Sigmoid colon (tissue), 7 donors: ENCODE measurements around the gene CORO1C. TPM values are rescaled to one million over a fixed set of nuclear protein-coding genes. Genes with fewer than 3 reads are reported as not detected.
A peak's percentile ranks its signal among the peaks of the same experiment; 100 is the strongest.

Source experiments
- DNase-seq: peaks from one replicate; pipeline ENCODE4 v3.0.0-alpha.2; 2019
- H3K27ac ChIP-seq, 4 donors: fragments of 200-600 bp; sonication (generic); one replicate each; pipeline ENCODE4 v1.5.1; 2016 to 2019; ENCODE audit warnings: mild to moderate bottlenecking in 1 of 4
- H3K27me3 ChIP-seq, 3 donors: fragments of 200-600 bp; sonication (generic); one replicate each; pipeline ENCODE4 v1.5.1; 2019; ENCODE audit warnings: mild to moderate bottlenecking in 1 of 3
- H3K36me3 ChIP-seq, 4 donors: fragments of 200-600 bp; sonication (generic); one replicate each; pipeline ENCODE4 v1.5.1; 2016 to 2019
- H3K4me1 ChIP-seq, 4 donors: fragments of 200-600 bp; sonication (generic); one replicate each; pipeline ENCODE4 v1.5.1; 2017 to 2019
- H3K4me3 ChIP-seq, 4 donors: fragments of 200-600 bp; sonication (generic); one replicate each; pipeline ENCODE4 v1.5.1; 2017 to 2019; ENCODE audit warnings: mild to moderate bottlenecking in 2 of 4, moderate library complexity in 1 of 4
- H3K9me3 ChIP-seq, 4 donors: fragments of 200-600 bp in 3 of 4; sonication (generic) in 3 of 4; one replicate each; pipeline versions ENCODE4 v1.5.1 to v1.6.1; 2013 to 2019
- CTCF ChIP-seq, 4 experiments: fragments of 450-650 bp in 3 of 4; fragments of 200-600 bp in 1 of 4; IDR thresholded peaks; one replicate each; pipeline ENCODE4 v1.5.1; 2016 to 2019; ENCODE audit warnings: antibody characterized with exemption in 4 of 4, mild to moderate bottlenecking in 3 of 4, moderate library complexity in 2 of 4
- EP300 ChIP-seq, 4 donors: sonication (generic); formaldehyde crosslinking; IDR thresholded peaks; one replicate each; pipeline ENCODE4 v1.6.1; 2017; ENCODE audit warnings: antibody characterized with exemption in 4 of 4
- POLR2A ChIP-seq, 2 donors: fragments of 450-650 bp; IDR thresholded peaks; one replicate each; pipeline ENCODE4 v1.6.1; 2016; ENCODE audit warnings: antibody characterized with exemption in 2 of 2, mild to moderate bottlenecking in 2 of 2, moderate library complexity in 2 of 2
- POLR2AphosphoS5 ChIP-seq, 4 donors: sonication (generic); formaldehyde crosslinking; IDR thresholded peaks; one replicate each; pipeline ENCODE4 v1.6.1; 2017; ENCODE audit warnings: antibody characterized with exemption in 4 of 4
- WGBS, 2 donors: extraction: QIAGEN DNeasy Blood & Tissue Kit; methylation state at CpG; one replicate each; pipeline ENCODE4 v1.1.7; 2013; 5-methylcytosine and 5-hydroxymethylcytosine counted together
- intact Hi-C: fragments of 100-400 bp; cut with DNase I; formaldehyde crosslinking; loops from one replicate; pipeline ENCODE4 v1.15.1; 2023
- polyA plus RNA-seq, 3 donors: library from polyadenylated mRNA; stranded (reverse); fragments of 200-250 nt; gene quantifications; one replicate each; pipeline ENCODE4 v1.2.3, GENCODE V29; 2013
- total RNA-seq, 4 donors: library from RNA; depleted of rRNA; stranded (reverse); fragments of >200 nt; gene quantifications; one replicate each; pipeline ENCODE4 v1.1.0, GENCODE V29; 2016
- donor health status: healthy with polysubstance abuse.
- donor health status: Bipolar disorder and iron deficiency.
- donor health status: healthy.

CORO1C gene
- total and polyA plus RNA-seq, 7 donors = 38.4 to 569 (median 247) TPM

DNA sequence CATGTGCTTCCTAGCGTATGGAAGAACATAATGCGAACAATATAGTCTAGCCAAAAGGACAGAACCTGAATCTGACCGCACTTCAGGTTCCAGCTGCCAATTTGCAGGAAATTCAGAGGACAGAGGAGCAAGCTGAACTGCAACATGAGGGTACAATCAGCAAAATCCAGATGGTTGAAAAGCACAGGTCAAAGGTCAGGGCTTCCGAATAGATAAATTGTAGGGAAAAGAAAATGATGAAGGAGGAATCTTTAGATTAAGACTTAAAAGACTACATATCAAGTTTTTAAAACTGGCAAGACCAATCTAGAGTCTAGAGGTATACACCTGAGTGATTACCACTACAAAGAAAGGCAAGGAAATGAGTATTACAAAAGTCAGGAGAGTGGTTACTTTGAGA lies 55.5 kb downstream of the CORO1C start:
- H3K27me3 ChIP-seq = no peaks in the 10 kb centered on the region
- no peaks in the 10 kb centered on the region for H3K9me3 ChIP-seq
- peaks cover 0 to 78% (median 47%) of the 10 kb centered on the region in 4 donors for H3K4me1 ChIP-seq
- peaks cover 0 to 19% (median 2%) of the 10 kb centered on the region in 4 donors for H3K36me3 ChIP-seq
- intact Hi-C loops = no loop called here
- no peak for DNase-seq
- H3K27ac ChIP-seq = peak overlapping the region; percentile 61 to 100 (median 84)
- TF ChIP-seq POLR2A (IDR thresholded peaks at IDR 0.05) (no peak), EP300 (IDR thresholded peaks at IDR 0.05) (no peak), CTCF (IDR thresholded peaks at IDR 0.05) (no peak), POLR2AphosphoS5 (IDR thresholded peaks at IDR 0.05) (no peak)
- no peak overlapping the region for H3K4me3 ChIP-seq
- WGBS, 2 donors = 95 to 96% methylated on average over 4 of the region's 4 CpGs

- DNase-seq = no peak
- TF ChIP-seq EP300 (IDR thresholded peaks at IDR 0.05) = no peak
- no peak for TF ChIP-seq POLR2A (IDR thresholded peaks at IDR 0.05)
- TF ChIP-seq POLR2AphosphoS5 (IDR thresholded peaks at IDR 0.05) = no peak
- no peak for TF ChIP-seq CTCF (IDR thresholded peaks at IDR 0.05)
- no peaks in the 10 kb centered on the region for H3K27me3 ChIP-seq
- WGBS, 2 donors = 87 to 89% methylated on average over 3 of the region's 3 CpGs
- intact Hi-C loops = no loop called here
- no peaks in the 10 kb centered on the region for H3K9me3 ChIP-seq
- peaks cover 0 to 7% (median 0%) of the 10 kb centered on the region in 4 donors for H3K36me3 ChIP-seq
- peaks cover 0 to 76% (median 51%) of the 10 kb centered on the region in 4 donors for H3K4me1 ChIP-seq
- no peak overlapping the region for H3K4me3 ChIP-seq
- H3K27ac ChIP-seq = peak overlapping the region in 2 of 4 donors; percentile 85 to 99
Observed at GRCh38 chr12:108672054-108672453, 59.3 kb downstream of the CORO1C start.

DNA sequence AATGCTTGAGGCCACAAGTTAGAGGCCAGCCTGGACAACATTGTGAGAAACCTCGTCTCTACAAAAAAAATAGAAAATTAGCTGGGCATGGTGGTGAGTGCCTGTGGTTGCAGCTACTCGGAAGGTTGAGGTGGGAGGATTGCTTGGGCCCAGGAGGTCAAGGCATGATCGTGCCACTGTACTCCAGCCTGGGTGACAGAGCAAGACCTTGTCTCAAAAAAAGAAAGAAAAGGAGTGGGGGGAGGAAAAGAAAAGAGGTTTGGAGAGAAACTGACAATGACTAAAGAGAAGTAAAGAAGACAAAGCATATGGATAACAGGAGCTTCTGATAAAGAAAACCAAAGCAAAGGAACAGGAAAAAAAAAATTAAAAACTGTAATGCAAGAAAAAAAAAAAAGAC lies 60.2 kb downstream of the CORO1C start:
- no peak for TF ChIP-seq EP300 (IDR thresholded peaks at IDR 0.05)
- TF ChIP-seq POLR2A (IDR thresholded peaks at IDR 0.05) = no peak
- TF ChIP-seq CTCF (IDR thresholded peaks at IDR 0.05) = no peak
- no peak for TF ChIP-seq POLR2AphosphoS5 (IDR thresholded peaks at IDR 0.05)
- 91 to 93% methylated on average over 3 of the region's 3 CpGs for WGBS, 2 donors
- intact Hi-C loops = no loop called here

DNA sequence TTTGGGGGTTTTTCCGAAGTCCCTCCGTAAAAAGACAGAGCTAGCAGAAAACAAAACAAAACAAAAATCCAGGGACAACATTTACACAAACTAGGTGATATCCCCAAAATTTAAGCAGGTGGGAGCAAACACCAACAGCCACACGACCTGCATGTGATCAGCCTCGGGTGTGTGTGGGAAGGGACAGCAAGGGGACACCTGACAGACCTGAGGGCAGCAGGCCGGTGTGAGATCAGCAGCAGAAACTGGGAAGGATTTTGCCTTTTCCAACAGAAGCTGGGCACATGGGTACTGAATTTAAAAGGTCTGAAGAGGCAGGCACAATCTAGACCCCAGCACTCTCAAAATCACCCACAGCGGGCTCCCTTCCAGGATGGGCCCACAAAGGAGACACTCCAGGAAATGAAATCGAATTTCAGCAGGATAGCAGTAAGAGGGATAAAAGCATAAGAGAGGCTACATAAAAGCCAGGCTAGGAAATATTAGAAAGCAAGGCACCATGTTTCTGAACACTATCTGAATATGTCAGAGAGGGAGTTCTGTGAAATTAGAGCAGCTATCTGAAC lies 61.2 kb downstream of the CORO1C start:
- TF ChIP-seq EP300 (IDR thresholded peaks at IDR 0.05) (no peak), POLR2AphosphoS5 (IDR thresholded peaks at IDR 0.05) (no peak), CTCF (IDR thresholded peaks at IDR 0.05) (no peak), POLR2A (IDR thresholded peaks at IDR 0.05) (no peak)
- H3K27ac ChIP-seq = peak overlapping the region; percentile 27 to 99 (median 84)
- no peaks in the 10 kb centered on the region for H3K9me3 ChIP-seq
- peaks cover 0 to 78% (median 57%) of the 10 kb centered on the region in 4 donors for H3K4me1 ChIP-seq
- no peak overlapping the region for H3K4me3 ChIP-seq
- 86 to 92% methylated on average over 7 of the region's 7 CpGs for WGBS, 2 donors
- DNase-seq = no peak
- H3K27me3 ChIP-seq = no peaks in the 10 kb centered on the region
- H3K36me3 ChIP-seq = peaks cover 0 to 6% (median 0%) of the 10 kb centered on the region in 4 donors
- intact Hi-C loops = no loop called here

More for the DNA sequence above, 60.2 kb downstream of the CORO1C start:
- Histone ChIP-seq H3K27me3 (no peaks in the 10 kb centered on the region), H3K4me1 (peaks cover 0 to 76% (median 51%) of the 10 kb centered on the region in 4 donors), H3K9me3 (no peaks in the 10 kb centered on the region), H3K27ac (peak overlapping the region in 3 of 4 donors; percentile 83 to 99 (median 85)), H3K4me3 (no peak overlapping the region), H3K36me3 (peaks cover 0 to 6% (median 0%) of the 10 kb centered on the region in 4 donors)
- no peak for DNase-seq
